Keratinocyte (primary cell): ENCODE data around the gene SMPD4. TPM values are rescaled to one million over a fixed set of nuclear protein-coding genes. Genes with fewer than 3 reads are reported as not detected.
"Not testable (repeated sequence)": the region's sequence is repeated elsewhere in the genome, so short reads cannot be mapped to it uniquely, and the experiment has no call there.

Experiments
- DNase-seq: peaks from one replicate; pipeline ENCODE4 v3.0.0-alpha.2; 2011; ENCODE audit warnings: low read depth, missing footprints, low spot score
- FAIRE-seq: peaks from 2 replicates; lab custom pipeline; 2011; peaks lifted over from hg19 to GRCh38; lab: Jason Lieb, UNC
- H2AFZ ChIP-seq: 2 replicates; pipeline ENCODE4 v1.6.0; 2012; ENCODE audit warnings: low read length, control low read depth, inconsistent platforms; ENCODE audit not compliant: control insufficient read depth
- H3K27ac ChIP-seq: 2 replicates; pipeline ENCODE4 v1.5.1; 2011; ENCODE audit warnings: low read length; ENCODE audit not compliant: control insufficient read depth, insufficient read depth
- H3K27me3 ChIP-seq: 3 replicates; pipeline ENCODE4 v1.6.0; 2011; ENCODE audit warnings: low read length; ENCODE audit not compliant: control insufficient read depth, insufficient read depth; ENCODE audit errors: extremely low read depth
- H3K36me3 ChIP-seq, 2 experiments: 2 replicates in 1 of 2; 3 replicates in 1 of 2; pipeline ENCODE4 v1.5.1; 2011; ENCODE audit warnings: low read length in 2 of 2, mild to moderate bottlenecking in 1 of 2; ENCODE audit not compliant: control insufficient read depth in 2 of 2, insufficient read depth in 2 of 2; ENCODE audit errors: extremely low read depth in 1 of 2
- H3K4me1 ChIP-seq: 3 replicates; pipeline ENCODE4 v1.5.1; 2011; ENCODE audit warnings: low read length; ENCODE audit not compliant: control insufficient read depth, insufficient read depth; ENCODE audit errors: extremely low read depth
- H3K4me2 ChIP-seq: 3 replicates; pipeline ENCODE4 v1.6.0; 2011; ENCODE audit warnings: low read depth, low read length; ENCODE audit not compliant: control insufficient read depth, insufficient read depth; ENCODE audit errors: extremely low read depth
- H3K4me3 ChIP-seq, 3 experiments: fragments of 200-600 bp in 1 of 3; sonication (generic) in 1 of 3; 2 replicates in 2 of 3; 3 replicates in 1 of 3; pipeline ENCODE4 v1.5.1; 2011 to 2016; ENCODE audit warnings: low read length in 3 of 3, mild to moderate bottlenecking in 3 of 3, control low read depth in 2 of 3, inconsistent platforms in 1 of 3, low read depth in 1 of 3, mixed read lengths in 1 of 3, mixed run types in 1 of 3, moderate library complexity in 1 of 3; ENCODE audit not compliant: control insufficient read depth in 2 of 3, insufficient read depth in 2 of 3; ENCODE audit errors: extremely low read depth in 1 of 3
- H3K79me2 ChIP-seq: 2 replicates; pipeline ENCODE4 v1.6.0; 2012; ENCODE audit warnings: low read length; ENCODE audit not compliant: control insufficient read depth, insufficient read depth
- H3K9ac ChIP-seq: 3 replicates; pipeline ENCODE4 v1.6.0; 2011; ENCODE audit warnings: low read length; ENCODE audit not compliant: control insufficient read depth, insufficient read depth; ENCODE audit errors: extremely low read depth
- H3K9me1 ChIP-seq: 3 replicates; pipeline ENCODE4 v1.6.0; 2011; ENCODE audit warnings: low read length; ENCODE audit not compliant: control insufficient read depth, insufficient read depth; ENCODE audit errors: extremely low read depth
- H3K9me3 ChIP-seq: 2 replicates; pipeline ENCODE4 v1.5.1; 2012; ENCODE audit warnings: low read depth, low read length; ENCODE audit not compliant: control insufficient read depth
- H4K20me1 ChIP-seq: 3 replicates; pipeline ENCODE4 v1.6.0; 2011; ENCODE audit warnings: low read length; ENCODE audit not compliant: control insufficient read depth, insufficient read depth; ENCODE audit errors: extremely low read depth
- EZH2 ChIP-seq: IDR thresholded peaks from one replicate; pipeline ENCODE4 v1.6.1; 2012; ENCODE audit warnings: inconsistent platforms, mild to moderate bottlenecking, low read length, moderate library complexity
- dilution Hi-C: fragments of 300-500 bp; cut with MboI; formaldehyde crosslinking; loops from one replicate; pipeline ENCODE4 v1.7.0; 2020; ENCODE audit warnings: low sequenced_read_pairs; ENCODE audit not compliant: extremely low pct_ligation_motif_present
- polyA plus RNA-seq, 5 experiments: library from polyadenylated mRNA; depleted of rRNA in 3 of 5; stranded (reverse) in 3 of 5; stranded (forward) in 1 of 5; unstranded in 1 of 5; fragments of >200 nt; gene quantifications; 1 replicate in 1 of 5; 2 replicates in 3 of 5; 3 replicates in 1 of 5; pipeline versions ENCODE4 v1.2.1 to v1.2.3, GENCODE V29; 2011 to 2012; ENCODE audit warnings: missing spikeins in 2 of 5, low read depth in 1 of 5, low replicate concordance in 1 of 5
- TF ChIP-seq, protein P1 (sequence below), 3 experiments: IDR thresholded peaks in 1 of 3; conservative IDR thresholded peaks in 1 of 3; optimal IDR thresholded peaks in 1 of 3; 2 replicates in 2 of 3; 3 replicates in 1 of 3; pipeline versions ENCODE3 to v1.5.1; 2011; ENCODE audit warnings: low read length in 3 of 3, mild to moderate bottlenecking in 3 of 3, moderate library complexity in 2 of 3, control low read depth in 1 of 3, inconsistent platforms in 1 of 3; ENCODE audit not compliant: insufficient read depth in 2 of 3; ENCODE audit errors: extremely low read depth in 1 of 3

Gene SMPD4
- polyA plus RNA-seq, 1 donor (not counting 4 experiments of a cell fraction or from before 2014, with no cell fraction given): 23.8 TPM

DNA sequence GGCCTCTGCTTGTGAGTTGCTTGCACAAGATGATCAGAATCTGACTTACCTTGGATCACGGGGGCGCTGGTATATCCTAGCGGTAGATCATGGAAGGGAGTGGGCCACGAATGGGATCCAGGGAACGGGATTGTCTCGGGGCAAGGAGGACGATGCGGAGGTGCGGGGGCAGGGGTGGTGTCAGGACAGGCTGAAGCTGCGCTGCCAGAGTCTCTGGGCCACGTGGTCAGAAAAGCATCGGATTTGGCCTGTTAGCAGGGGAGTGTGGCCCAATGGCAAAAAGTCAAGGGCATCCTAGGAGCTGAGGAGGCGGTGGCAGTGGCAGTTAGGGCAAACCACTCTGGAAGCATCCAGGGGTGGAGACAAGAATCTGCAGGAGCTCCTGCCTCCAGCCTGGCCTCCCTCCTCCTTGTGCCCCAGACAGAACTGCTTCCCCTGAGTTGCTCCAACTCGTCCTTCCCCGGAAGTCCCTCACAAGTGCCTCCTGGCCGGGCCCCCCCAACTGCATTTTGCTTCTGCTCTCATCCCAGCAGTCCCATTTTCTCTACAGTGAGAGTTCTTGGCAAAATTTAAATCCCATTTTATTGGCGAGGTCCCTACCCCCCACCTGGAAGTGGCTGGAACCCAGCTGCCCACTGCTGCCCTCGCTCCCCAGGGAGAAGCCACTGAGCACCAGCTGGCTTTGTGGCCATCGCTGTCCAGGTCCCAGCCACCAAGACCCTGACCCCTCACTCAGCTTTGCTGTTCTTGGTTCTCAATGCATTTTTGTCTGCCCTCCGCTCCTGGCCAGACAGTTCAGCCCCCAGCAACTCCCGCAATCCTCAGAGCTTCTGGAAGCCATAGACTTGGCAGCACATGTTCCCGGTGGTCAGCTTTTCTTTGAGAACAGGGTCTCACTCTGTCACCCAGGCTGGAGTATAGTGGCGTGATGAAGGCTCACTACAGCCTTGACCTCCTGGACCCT lies 30.9 kb downstream of the SMPD4 start:
- no peak overlapping the region for H2AFZ ChIP-seq
- dilution Hi-C loops: no loop called here
- H3K36me3 ChIP-seq: peaks cover 0 to 8% of the 10 kb centered on the region in 2 experiments
- H4K20me1 ChIP-seq: no peaks in the 10 kb centered on the region
- no peak overlapping the region for H3K9ac ChIP-seq
- TF ChIP-seq EZH2: no peak
- TF ChIP-seq, protein P1, sequence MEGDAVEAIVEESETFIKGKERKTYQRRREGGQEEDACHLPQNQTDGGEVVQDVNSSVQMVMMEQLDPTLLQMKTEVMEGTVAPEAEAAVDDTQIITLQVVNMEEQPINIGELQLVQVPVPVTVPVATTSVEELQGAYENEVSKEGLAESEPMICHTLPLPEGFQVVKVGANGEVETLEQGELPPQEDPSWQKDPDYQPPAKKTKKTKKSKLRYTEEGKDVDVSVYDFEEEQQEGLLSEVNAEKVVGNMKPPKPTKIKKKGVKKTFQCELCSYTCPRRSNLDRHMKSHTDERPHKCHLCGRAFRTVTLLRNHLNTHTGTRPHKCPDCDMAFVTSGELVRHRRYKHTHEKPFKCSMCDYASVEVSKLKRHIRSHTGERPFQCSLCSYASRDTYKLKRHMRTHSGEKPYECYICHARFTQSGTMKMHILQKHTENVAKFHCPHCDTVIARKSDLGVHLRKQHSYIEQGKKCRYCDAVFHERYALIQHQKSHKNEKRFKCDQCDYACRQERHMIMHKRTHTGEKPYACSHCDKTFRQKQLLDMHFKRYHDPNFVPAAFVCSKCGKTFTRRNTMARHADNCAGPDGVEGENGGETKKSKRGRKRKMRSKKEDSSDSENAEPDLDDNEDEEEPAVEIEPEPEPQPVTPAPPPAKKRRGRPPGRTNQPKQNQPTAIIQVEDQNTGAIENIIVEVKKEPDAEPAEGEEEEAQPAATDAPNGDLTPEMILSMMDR (optimal IDR thresholded peaks at IDR 0.05 in 1 of 3, IDR thresholded peaks at IDR 0.05 in 1 of 3, conservative IDR thresholded peaks at IDR 0.05 in 1 of 3; ENCODE audit: extremely low read depth in 1 of 3, insufficient read depth in 2 of 3, low read length in 3 of 3): no peak
- no peak overlapping the region for H3K4me2 ChIP-seq
- H3K27me3 ChIP-seq: no peaks in the 10 kb centered on the region
- FAIRE-seq: no peak
- H3K79me2 ChIP-seq: no peaks in the 10 kb centered on the region
- no peak for DNase-seq
- H3K27ac ChIP-seq: no peak overlapping the region
- H3K9me3 ChIP-seq: no peaks in the 10 kb centered on the region
- H3K9me1 ChIP-seq: no peaks in the 10 kb centered on the region
- H3K4me1 ChIP-seq: no peaks in the 10 kb centered on the region
- no peak overlapping the region for H3K4me3 ChIP-seq

DNA sequence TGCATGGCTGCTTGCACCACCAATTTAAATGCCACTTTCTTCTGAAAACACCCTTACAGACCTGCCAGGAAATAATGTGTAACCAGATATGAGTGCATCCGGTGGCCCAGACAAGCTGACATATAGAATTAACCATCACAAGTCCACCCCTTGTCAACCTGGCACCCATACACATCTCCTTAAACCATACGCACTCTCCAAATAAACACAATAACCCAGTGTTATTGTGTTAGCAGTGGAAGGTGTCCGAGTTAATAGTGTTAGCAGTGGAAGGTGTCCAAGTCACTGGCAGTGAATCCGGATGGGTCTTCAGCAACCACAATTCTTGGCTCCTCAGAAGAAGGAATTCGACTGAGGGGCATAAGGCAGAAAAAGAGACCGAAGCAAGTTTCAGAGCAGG lies 32.9 kb downstream of the SMPD4 start:
- not testable (repeated sequence) for FAIRE-seq, H3K4me2 ChIP-seq, H3K27ac ChIP-seq

DNA sequence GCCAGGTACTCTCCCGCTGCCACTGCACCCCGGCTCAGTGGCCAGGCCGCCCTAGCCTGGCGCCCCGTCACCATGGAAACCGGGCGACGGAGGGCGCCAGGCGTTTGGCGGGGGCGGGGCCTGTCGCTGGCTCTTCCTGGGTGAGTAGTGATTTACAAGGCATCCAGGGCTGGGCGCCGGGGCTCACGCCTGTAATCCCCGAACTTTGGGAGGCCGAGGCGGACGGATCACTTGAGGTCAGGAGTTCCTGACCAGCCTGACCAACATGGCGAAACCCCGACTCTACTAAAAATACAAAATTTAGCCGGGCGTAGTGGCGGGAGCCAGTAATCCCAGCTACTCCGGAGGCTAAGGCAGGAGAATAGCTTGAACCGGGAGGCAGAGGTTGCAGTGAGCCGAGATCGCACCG lies 36.4 kb downstream of the SMPD4 start, which contains the start of gene CCDC74B:
Gene CCDC74B, minus strand, starts transcription at position 107 of the 409 bp plus-strand sequence. CDS start 116 bp downstream, outside the sequence.
- H3K79me2 ChIP-seq, H3K9me3 ChIP-seq, H3K9me1 ChIP-seq, H3K9ac ChIP-seq, H3K4me1 ChIP-seq, H4K20me1 ChIP-seq, H3K27me3 ChIP-seq, DNase-seq, H3K36me3 ChIP-seq, H3K27ac ChIP-seq, FAIRE-seq, H3K4me2 ChIP-seq, dilution Hi-C loops: not testable (repeated sequence)
- peak within 1 kb of the TSS; percentile 77 for H2AFZ ChIP-seq
- peak within 1 kb of the TSS in 1 of 3 experiments; percentile 5 for H3K4me3 ChIP-seq

More for the DNA sequence above, 32.9 kb downstream of the SMPD4 start:
- H2AFZ ChIP-seq, H3K9ac ChIP-seq, H3K9me1 ChIP-seq, H3K4me1 ChIP-seq, H4K20me1 ChIP-seq, dilution Hi-C loops, H3K36me3 ChIP-seq, H3K9me3 ChIP-seq, H3K4me3 ChIP-seq, DNase-seq, H3K79me2 ChIP-seq, H3K27me3 ChIP-seq: not testable (repeated sequence)

DNA sequence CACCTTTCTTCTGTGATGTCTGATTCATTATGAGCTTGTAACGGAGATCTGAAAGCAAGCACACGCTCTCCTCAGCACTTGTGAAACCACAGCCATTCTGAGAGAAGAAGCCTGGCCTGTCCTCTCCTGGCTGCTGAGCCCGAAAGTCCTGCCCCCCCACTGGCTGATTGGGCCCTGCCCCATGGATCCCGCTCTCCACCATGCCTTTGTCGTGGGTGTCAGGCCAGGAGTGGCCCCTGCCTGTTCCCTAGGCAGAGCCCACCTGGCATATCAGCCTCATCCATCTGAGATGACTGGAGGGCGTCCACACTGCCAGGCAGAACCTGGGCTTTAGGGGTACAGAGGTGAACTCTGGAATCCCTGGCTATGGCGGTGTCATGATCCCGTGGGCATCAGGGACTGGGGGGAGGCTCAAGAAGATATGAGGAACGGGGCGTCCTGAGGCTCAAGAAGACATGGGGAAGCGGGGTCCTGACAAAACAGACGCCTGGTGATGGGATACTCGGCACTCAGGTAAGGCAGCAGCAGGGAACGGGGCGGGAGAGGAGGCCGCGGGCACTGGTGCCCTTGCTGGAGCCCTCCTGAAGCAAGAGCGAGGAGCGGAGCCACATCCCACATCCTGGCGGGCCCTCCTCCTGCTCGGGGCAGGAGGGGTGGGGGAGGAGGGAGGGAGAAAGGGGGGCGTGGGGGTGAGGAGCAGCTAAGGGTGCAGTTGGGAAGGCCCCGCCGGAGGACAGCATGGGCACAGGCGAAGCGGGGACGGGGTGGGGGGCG lies 37.9 kb downstream of the SMPD4 start:
- FAIRE-seq, H3K4me1 ChIP-seq, H2AFZ ChIP-seq, H3K27ac ChIP-seq, H3K9me3 ChIP-seq, H3K79me2 ChIP-seq, DNase-seq, dilution Hi-C loops, H3K9ac ChIP-seq, H3K4me2 ChIP-seq, H3K4me3 ChIP-seq, H3K27me3 ChIP-seq, H4K20me1 ChIP-seq, H3K36me3 ChIP-seq, H3K9me1 ChIP-seq: not testable (repeated sequence)
